Activated naive CD4-positive, alpha-beta T cell treated with anti-CD3 and anti-CD28 coated beads, Interleukin-2, amount 10 ng/mL, durations not matched to agents 7 days and 5 days (primary cell): Measurements from ENCODE around the gene PNLIPRP2.

Source experiments
- CTCF ChIA-PET: fragments of 350-600 bp; sonication (Branson Sonifier 250); formaldehyde crosslinking; loops from one replicate; lab custom pipeline; 2021; ENCODE audit warnings: antibody characterized with exemption; lab: Charles Lee
- DNase-seq: peaks from one replicate; pipeline ENCODE4 v3.0.0-alpha.2; 2020
- H3K27ac Mint-ChIP-seq: one replicate; pipeline ENCODE4 v1.8.0; 2021; ENCODE audit warnings: mild to moderate bottlenecking, moderate library complexity, mixed read lengths
- H3K27me3 Mint-ChIP-seq: one replicate; pipeline ENCODE4 v1.8.0; 2021; ENCODE audit warnings: mild to moderate bottlenecking, mixed read lengths
- H3K36me3 Mint-ChIP-seq: one replicate; pipeline ENCODE4 v1.8.0; 2021; ENCODE audit warnings: mixed read lengths
- H3K4me1 Mint-ChIP-seq: one replicate; pipeline ENCODE4 v1.8.0; 2021; ENCODE audit warnings: mixed read lengths
- H3K4me3 Mint-ChIP-seq: one replicate; pipeline ENCODE4 v1.8.0; 2021; ENCODE audit warnings: mild to moderate bottlenecking, moderate library complexity, mixed read lengths
- H3K9me3 Mint-ChIP-seq: one replicate; pipeline ENCODE4 v1.8.0; 2021; ENCODE audit warnings: mixed read lengths

Gene PNLIPRP2

GRCh38 chr10:116620423-116621400, at the start of gene PNLIPRP2:
Gene PNLIPRP2 (plus strand): TSS chr10:116620953.
- Mint-ChIP-seq H3K4me3 (no peak within 1 kb of the TSS), H3K27me3 (no peaks in the 10 kb centered on the region), H3K9me3 (no peaks in the 10 kb centered on the region), H3K4me1 (no peaks in the 10 kb centered on the region), H3K27ac (no peak within 1 kb of the TSS), H3K36me3 (no peaks in the 10 kb centered on the region)
- no peak for DNase-seq
- CTCF ChIA-PET, result no interaction called here

- Mint-ChIP-seq H3K9me3 (no peaks in the 10 kb centered on the region), H3K36me3 (no peaks in the 10 kb centered on the region), H3K4me3 (no peak overlapping the region), H3K4me1 (no peaks in the 10 kb centered on the region), H3K27me3 (no peaks in the 10 kb centered on the region), H3K27ac (no peak overlapping the region)
- CTCF ChIA-PET, result no interaction called here
- DNase-seq, result no peak
These were observed 46.0 kb upstream of the PNLIPRP2 start for GRCh38 chr10:116574797-116575196.

- no peak overlapping the region for H3K4me3 Mint-ChIP-seq
- H3K27ac Mint-ChIP-seq, result no peak overlapping the region
- H3K4me1 Mint-ChIP-seq, result no peaks in the 10 kb centered on the region
- H3K27me3 Mint-ChIP-seq, result no peaks in the 10 kb centered on the region
- CTCF ChIA-PET, result no interaction called here
- H3K9me3 Mint-ChIP-seq, result no peaks in the 10 kb centered on the region
- no peak for DNase-seq
- H3K36me3 Mint-ChIP-seq, result no peaks in the 10 kb centered on the region
These were observed 32.7 kb upstream of the PNLIPRP2 start for GRCh38 chr10:116587878-116588591.

- CTCF ChIA-PET, result no interaction called here
- Mint-ChIP-seq H3K27ac (no peak overlapping the region), H3K4me1 (no peaks in the 10 kb centered on the region), H3K4me3 (no peak overlapping the region), H3K27me3 (no peaks in the 10 kb centered on the region), H3K36me3 (no peaks in the 10 kb centered on the region), H3K9me3 (no peaks in the 10 kb centered on the region)
- no peak for DNase-seq
These were observed 31.8 kb upstream of the PNLIPRP2 start for GRCh38 chr10:116588995-116589394.

- no peaks in the 10 kb centered on the region for H3K4me1 Mint-ChIP-seq
- no peak overlapping the region for H3K4me3 Mint-ChIP-seq
- CTCF ChIA-PET, result interaction anchor here (1.5 kb wide), 1 partner anchor 8 kb away, joined by 3 read pairs; no protein-coding TSS in a partner anchor
These were observed 30.8 kb upstream of the PNLIPRP2 start for GRCh38 chr10:116589926-116590325.

GRCh38 chr10:116590590-116591444, 29.9 kb upstream of the PNLIPRP2 start, which contains the start of gene PNLIPRP1:
Gene PNLIPRP1 (plus strand): TSS chr10:116590959. CDS start chr10:116591130, 171 bp downstream.
- Mint-ChIP-seq H3K9me3 (no peaks in the 10 kb centered on the region), H3K27me3 (no peaks in the 10 kb centered on the region), H3K4me1 (no peaks in the 10 kb centered on the region), H3K36me3 (no peaks in the 10 kb centered on the region), H3K4me3 (no peak within 1 kb of the TSS), H3K27ac (no peak within 1 kb of the TSS)
- DNase-seq, result no peak
- CTCF ChIA-PET, result interaction anchor here (1.5 kb wide), 1 partner anchor 9 kb away, joined by 3 read pairs; no protein-coding TSS in a partner anchor

More at GRCh38 chr10:116589926-116590325, 30.8 kb upstream of the PNLIPRP2 start:
- Mint-ChIP-seq H3K27ac (no peak overlapping the region), H3K27me3 (no peaks in the 10 kb centered on the region), H3K36me3 (no peaks in the 10 kb centered on the region), H3K9me3 (no peaks in the 10 kb centered on the region)
- no peak for DNase-seq

GRCh38 chr10:116593139-116593740, 27.5 kb upstream of the PNLIPRP2 start:
- Mint-ChIP-seq H3K4me1 (no peaks in the 10 kb centered on the region), H3K27me3 (no peaks in the 10 kb centered on the region), H3K27ac (no peak overlapping the region), H3K9me3 (no peaks in the 10 kb centered on the region), H3K36me3 (no peaks in the 10 kb centered on the region), H3K4me3 (no peak overlapping the region)
- no peak for DNase-seq
- CTCF ChIA-PET, result no interaction called here

GRCh38 chr10:116594525-116595035, 26.2 kb upstream of the PNLIPRP2 start:
- Mint-ChIP-seq H3K9me3 (no peaks in the 10 kb centered on the region), H3K27me3 (no peaks in the 10 kb centered on the region), H3K27ac (no peak overlapping the region), H3K36me3 (no peaks in the 10 kb centered on the region), H3K4me3 (no peak overlapping the region), H3K4me1 (no peaks in the 10 kb centered on the region)
- DNase-seq, result no peak
- CTCF ChIA-PET, result no interaction called here

- Mint-ChIP-seq H3K27me3 (no peaks in the 10 kb centered on the region), H3K9me3 (no peaks in the 10 kb centered on the region)
- CTCF ChIA-PET, result no interaction called here
These were observed 24.7 kb upstream of the PNLIPRP2 start for GRCh38 chr10:116596062-116596461.

GRCh38 chr10:116597543-116597942, 23.2 kb upstream of the PNLIPRP2 start:
- Mint-ChIP-seq H3K4me1 (no peaks in the 10 kb centered on the region), H3K27me3 (no peaks in the 10 kb centered on the region), H3K4me3 (no peak overlapping the region), H3K36me3 (no peaks in the 10 kb centered on the region), H3K9me3 (no peaks in the 10 kb centered on the region), H3K27ac (no peak overlapping the region)
- DNase-seq, result no peak
- CTCF ChIA-PET, result no interaction called here

More at GRCh38 chr10:116596062-116596461, 24.7 kb upstream of the PNLIPRP2 start:
- Mint-ChIP-seq H3K4me1 (no peaks in the 10 kb centered on the region), H3K27ac (no peak overlapping the region), H3K4me3 (no peak overlapping the region), H3K36me3 (no peaks in the 10 kb centered on the region)
- no peak for DNase-seq

- Mint-ChIP-seq H3K27me3 (no peaks in the 10 kb centered on the region), H3K4me3 (no peak overlapping the region), H3K4me1 (no peaks in the 10 kb centered on the region), H3K9me3 (no peaks in the 10 kb centered on the region), H3K27ac (no peak overlapping the region), H3K36me3 (no peaks in the 10 kb centered on the region)
- CTCF ChIA-PET, result no interaction called here
- DNase-seq, result no peak
These were observed 22.4 kb upstream of the PNLIPRP2 start for GRCh38 chr10:116598329-116598728.

GRCh38 chr10:116599991-116600390, 20.8 kb upstream of the PNLIPRP2 start:
- CTCF ChIA-PET, result no interaction called here
- no peak for DNase-seq
- H3K4me1 Mint-ChIP-seq, result no peaks in the 10 kb centered on the region
- H3K4me3 Mint-ChIP-seq, result no peak overlapping the region
- H3K36me3 Mint-ChIP-seq, result no peaks in the 10 kb centered on the region
- H3K27ac Mint-ChIP-seq, result no peak overlapping the region
- no peaks in the 10 kb centered on the region for H3K27me3 Mint-ChIP-seq
- H3K9me3 Mint-ChIP-seq, result no peaks in the 10 kb centered on the region

- Mint-ChIP-seq H3K27me3 (no peaks in the 10 kb centered on the region), H3K9me3 (no peaks in the 10 kb centered on the region), H3K4me3 (no peak overlapping the region), H3K4me1 (no peaks in the 10 kb centered on the region), H3K36me3 (no peaks in the 10 kb centered on the region), H3K27ac (no peak overlapping the region)
- DNase-seq, result no peak
- CTCF ChIA-PET, result no interaction called here
These were observed 17.9 kb upstream of the PNLIPRP2 start for GRCh38 chr10:116602648-116603400.
